GM20000 (cell line): ENCODE results near the gene SEC14L5.

ENCODE experiments used
- DNase-seq: peaks from one replicate; pipeline ENCODE4 v3.0.0; 2012; ENCODE audit warnings: low spot score
- TF ChIP-seq, protein P1 (sequence below): IDR thresholded peaks from 2 replicates; pipeline ENCODE4 v1.5.1; 2012; ENCODE audit warnings: mild to moderate bottlenecking, control low read depth; ENCODE audit errors: extremely low read depth, missing control alignments

The SEC14L5 gene

DNA sequence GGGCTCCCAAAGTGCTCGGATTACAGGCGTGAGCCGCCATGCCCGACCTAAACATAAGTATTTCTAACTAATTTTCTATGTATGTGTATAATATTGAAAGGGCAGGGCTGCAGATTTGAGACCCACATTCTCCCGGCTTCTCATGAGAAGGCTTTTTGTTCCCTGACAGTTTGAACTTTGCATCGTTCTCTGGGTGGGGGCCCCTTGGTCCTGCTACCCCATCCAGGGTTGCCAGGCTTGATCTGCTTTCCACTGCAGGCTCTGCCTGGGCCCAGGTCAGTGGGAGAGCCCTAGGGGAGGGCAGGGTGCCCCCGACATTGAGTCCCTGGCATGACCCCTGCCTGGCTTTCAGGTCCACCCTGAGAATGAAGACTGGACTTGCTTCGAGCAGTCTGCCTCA is 32.3 kb downstream of the SEC14L5 start:
- DNase-seq = no peak
- TF ChIP-seq, protein P1, sequence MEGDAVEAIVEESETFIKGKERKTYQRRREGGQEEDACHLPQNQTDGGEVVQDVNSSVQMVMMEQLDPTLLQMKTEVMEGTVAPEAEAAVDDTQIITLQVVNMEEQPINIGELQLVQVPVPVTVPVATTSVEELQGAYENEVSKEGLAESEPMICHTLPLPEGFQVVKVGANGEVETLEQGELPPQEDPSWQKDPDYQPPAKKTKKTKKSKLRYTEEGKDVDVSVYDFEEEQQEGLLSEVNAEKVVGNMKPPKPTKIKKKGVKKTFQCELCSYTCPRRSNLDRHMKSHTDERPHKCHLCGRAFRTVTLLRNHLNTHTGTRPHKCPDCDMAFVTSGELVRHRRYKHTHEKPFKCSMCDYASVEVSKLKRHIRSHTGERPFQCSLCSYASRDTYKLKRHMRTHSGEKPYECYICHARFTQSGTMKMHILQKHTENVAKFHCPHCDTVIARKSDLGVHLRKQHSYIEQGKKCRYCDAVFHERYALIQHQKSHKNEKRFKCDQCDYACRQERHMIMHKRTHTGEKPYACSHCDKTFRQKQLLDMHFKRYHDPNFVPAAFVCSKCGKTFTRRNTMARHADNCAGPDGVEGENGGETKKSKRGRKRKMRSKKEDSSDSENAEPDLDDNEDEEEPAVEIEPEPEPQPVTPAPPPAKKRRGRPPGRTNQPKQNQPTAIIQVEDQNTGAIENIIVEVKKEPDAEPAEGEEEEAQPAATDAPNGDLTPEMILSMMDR = no peak

DNA sequence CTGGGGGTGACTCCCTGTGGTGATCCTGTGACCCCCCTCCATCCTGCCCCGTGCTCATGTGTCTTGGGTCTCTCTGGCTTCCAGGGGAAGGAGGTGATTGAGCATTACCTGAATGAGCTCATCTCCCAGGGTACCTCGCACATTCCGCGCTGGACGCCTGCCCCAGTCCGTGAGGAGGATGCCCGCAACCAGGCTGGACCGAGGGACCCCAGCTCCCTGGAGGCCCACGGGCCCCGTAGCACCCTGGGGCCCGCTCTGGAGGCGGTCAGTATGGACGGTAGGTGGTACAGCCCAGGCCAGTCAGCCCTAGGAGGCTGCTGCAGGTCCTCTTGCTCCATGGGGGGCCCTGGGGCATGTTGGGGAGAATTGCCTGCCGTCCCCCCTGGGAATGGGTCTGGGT is 33.6 kb downstream of the SEC14L5 start:
- TF ChIP-seq, protein P1 = no peak
- DNase-seq = no peak

DNA sequence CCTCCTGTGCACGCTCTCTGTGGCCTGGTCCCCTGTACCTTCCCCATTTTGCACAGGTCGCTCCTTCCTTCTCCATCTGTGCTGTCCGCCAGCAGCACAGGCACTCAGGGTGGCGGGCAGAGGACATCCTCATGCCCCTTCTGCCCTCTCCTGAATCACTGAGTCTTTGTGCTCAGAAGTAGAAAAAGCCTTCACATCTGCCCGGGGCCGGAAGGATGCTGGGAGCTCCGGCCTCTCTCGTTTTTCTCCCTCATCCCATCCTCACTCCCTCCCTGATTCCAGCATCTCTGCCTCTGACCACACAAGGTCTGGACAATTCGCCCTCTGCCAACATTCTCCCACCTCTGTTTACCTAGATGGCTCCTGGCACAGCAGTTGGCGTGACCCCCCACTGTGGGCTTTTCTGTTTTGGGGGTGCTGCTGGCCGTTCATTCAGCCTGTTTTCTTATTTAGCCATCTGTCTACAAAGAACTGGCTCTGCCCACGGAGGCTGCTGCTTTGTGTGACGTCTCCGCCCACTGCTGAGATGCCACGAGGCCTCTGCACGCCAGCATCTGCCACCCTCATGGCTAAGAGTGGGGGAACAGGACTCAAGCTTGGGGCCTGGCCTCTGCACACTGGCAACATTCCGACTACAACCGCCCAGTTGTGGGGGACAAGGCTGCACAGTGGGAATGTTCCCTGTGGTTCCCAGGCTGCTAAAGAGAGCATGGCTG is 36.7 kb downstream of the SEC14L5 start:
- TF ChIP-seq, protein P1 = no peak
- DNase-seq = no peak

DNA sequence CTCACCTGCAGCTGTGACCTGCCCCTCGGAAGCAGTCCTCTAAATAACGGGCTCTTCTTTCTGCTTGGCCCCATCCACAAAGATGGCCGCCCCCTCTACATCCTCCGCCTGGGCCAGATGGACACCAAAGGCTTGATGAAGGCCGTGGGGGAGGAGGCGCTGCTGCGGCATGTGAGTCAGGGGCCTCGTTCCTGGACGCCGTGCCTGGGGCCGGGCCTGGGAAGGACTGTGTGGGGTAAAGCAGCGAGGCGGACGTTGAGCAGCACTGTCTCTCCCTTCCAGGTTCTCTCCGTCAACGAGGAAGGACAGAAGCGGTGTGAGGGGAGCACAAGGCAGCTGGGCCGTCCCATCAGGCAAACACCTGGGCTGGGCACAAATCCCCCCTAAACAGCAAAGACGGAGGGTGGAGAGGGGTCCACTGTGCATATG is 42.5 kb downstream of the SEC14L5 start:
- TF ChIP-seq, protein P1 = no peak
- no peak for DNase-seq

DNA sequence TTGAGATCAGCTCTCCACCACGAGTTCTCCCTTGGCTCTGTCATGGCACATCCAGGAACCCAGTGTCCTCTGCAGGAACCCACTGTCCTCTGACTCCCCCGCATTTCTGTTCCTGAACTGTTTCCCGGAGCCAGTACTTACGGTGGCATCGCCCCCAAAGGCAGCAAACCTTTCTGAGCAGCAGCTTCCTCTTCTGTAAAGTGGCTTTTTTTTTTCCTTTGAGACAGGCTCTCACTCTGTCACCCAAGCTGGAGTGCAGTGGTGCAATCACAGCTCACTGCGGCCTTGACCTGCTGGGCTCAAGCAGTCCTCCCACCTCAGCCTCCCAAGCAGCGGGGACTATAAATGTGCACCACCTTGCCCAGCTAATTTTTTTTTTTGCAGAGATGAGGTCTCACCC is 43.4 kb downstream of the SEC14L5 start:
- no peak for DNase-seq

DNA sequence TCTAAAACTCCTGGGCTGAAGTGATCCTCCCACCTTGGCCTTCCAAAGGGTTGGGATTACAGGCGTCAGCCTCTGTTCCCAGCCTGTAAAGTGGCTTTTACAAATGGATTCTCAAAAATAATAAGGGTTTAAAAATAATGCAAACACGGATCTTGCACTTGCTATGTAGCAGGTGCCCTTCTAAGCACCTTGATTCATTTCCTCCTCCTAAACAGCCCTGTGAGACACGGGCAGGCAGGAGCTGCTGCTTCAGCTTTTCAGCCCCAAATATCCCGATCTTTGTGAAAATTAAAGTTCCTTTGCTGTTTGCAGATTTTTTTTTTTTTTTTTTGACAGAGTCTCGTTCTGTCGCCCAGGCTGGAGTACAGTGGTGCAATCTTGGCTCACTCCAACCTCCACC is 43.9 kb downstream of the SEC14L5 start:
- DNase-seq = no peak
- TF ChIP-seq, protein P1 = no peak

More for the DNA sequence above, 43.4 kb downstream of the SEC14L5 start:
- TF ChIP-seq, protein P1 = no peak

DNA sequence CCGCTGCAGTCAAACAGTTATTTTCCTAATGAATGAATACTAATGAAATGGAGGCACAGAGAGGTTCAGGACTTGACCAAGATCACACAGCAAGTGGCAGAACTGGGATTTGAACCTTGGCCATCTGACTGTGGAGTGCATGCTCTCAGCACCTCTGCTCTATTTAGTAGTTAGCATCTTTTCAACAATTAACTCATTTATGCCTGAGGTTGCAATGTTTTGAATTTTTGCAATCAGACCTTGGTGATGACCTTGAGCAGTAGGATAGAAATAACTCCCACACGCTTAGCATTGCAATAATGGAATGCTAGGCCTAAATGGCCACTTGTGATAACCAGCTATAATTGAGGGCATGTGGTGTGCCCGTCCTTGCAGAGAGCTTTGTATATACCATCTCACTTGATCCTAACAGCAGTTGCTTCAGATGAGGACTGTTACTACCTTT is 44.6 kb downstream of the SEC14L5 start:
- TF ChIP-seq, protein P1 = no peak
- DNase-seq = no peak
